Dendritic cell treated with granulocyte-macrophage colony-stimulating factor and Interleukin-4, amounts not matched to agents 40 ng/mL and 50 ng/mL, for 4 days (primary cell): ENCODE data around the gene AGBL4.

Experiments
- H3K27ac Mint-ChIP-seq: one replicate; pipeline ENCODE4 v1.8.0; 2022; ENCODE audit warnings: mild to moderate bottlenecking, mixed read lengths
- H3K27me3 Mint-ChIP-seq: one replicate; pipeline ENCODE4 v1.8.0; 2022; ENCODE audit warnings: mild to moderate bottlenecking, mixed read lengths
- H3K36me3 Mint-ChIP-seq: one replicate; pipeline ENCODE4 v1.8.0; 2022; ENCODE audit warnings: low read depth, mixed read lengths
- H3K4me1 Mint-ChIP-seq: one replicate; pipeline ENCODE4 v1.8.0; 2022; ENCODE audit warnings: low read depth, mixed read lengths
- H3K4me3 Mint-ChIP-seq: one replicate; pipeline ENCODE4 v1.8.0; 2022; ENCODE audit warnings: mild to moderate bottlenecking, moderate library complexity, mixed read lengths
- H3K9me3 Mint-ChIP-seq: one replicate; pipeline ENCODE4 v1.8.0; 2022; ENCODE audit warnings: mixed read lengths
- intact Hi-C: fragments of 100-400 bp; cut with micrococcal nuclease; formaldehyde crosslinking; loops from one replicate; pipeline ENCODE4 v1.15.0; 2022

AGBL4 gene

DNA sequence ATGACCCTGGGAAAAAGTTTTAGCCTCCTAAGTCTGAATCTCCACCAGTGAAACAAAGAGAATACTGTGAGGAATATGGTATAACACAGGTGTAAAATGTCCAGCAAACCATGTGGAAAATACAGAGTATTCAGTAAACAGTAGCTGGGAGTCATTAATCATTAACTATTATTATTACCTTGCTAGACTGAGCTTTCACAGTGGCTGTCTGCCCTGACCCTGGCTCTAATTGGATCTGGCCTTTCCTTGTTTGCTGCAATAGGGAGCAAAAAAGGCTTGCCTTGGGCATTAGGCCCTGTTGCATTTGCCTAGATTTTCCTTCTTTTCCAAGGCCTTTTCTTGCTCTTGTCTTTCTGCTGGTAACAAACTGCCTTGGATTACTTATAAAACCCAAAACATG is 1068.0 kb downstream of the AGBL4 start:
- no peaks in the 10 kb centered on the region for H3K4me1 Mint-ChIP-seq
- H3K9me3 Mint-ChIP-seq, result no peaks in the 10 kb centered on the region
- intact Hi-C loops, result no loop called here
- H3K4me3 Mint-ChIP-seq, result no peak overlapping the region
- peaks cover 1% of the 10 kb centered on the region for H3K27me3 Mint-ChIP-seq
- H3K36me3 Mint-ChIP-seq, result no peaks in the 10 kb centered on the region
- no peak overlapping the region for H3K27ac Mint-ChIP-seq

DNA sequence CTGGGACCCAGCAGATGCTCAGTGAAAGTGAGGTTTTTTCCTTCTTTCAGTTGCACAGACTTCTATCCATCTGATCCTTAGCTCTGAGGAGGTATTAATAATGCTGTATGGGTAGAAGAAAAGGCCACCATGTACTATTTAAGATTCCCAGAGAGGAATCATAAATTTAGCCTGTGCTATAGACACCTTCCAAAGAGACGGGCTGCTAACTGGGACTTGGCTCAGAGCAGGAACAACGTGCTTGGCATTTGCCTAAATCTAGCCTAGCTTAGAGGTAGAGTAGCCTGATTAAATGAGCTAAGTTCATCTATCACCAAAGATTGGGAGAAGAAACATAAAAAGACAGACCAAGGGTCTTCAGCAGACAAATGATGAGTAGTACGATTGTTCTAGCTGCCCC is 1070.1 kb downstream of the AGBL4 start:
- Mint-ChIP-seq H3K27ac (no peak overlapping the region), H3K4me3 (no peak overlapping the region), H3K36me3 (no peaks in the 10 kb centered on the region), H3K4me1 (no peaks in the 10 kb centered on the region), H3K27me3 (peaks cover 1% of the 10 kb centered on the region), H3K9me3 (no peaks in the 10 kb centered on the region)
- intact Hi-C loops, result no loop called here

DNA sequence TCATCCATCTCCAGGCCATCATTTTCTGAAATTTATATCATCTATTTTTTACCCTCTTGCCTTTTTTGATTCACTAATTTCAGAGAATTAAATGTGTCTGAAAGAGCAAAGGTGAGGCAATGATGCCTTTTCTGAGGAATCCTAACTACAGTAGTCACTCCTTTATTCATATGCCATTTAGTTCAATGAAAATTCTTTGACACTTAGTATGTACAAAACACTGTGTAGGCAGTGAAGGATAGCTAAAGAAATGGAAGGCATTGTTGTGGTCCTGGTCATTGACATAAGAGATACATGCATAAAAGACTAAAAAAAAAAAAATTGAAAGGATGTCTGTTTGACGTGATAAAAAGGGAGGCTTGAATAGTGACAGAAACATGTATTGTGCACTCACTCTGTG is 1075.2 kb downstream of the AGBL4 start:
- no peak overlapping the region for H3K27ac Mint-ChIP-seq
- peaks cover 4% of the 10 kb centered on the region for H3K27me3 Mint-ChIP-seq
- H3K36me3 Mint-ChIP-seq, result no peaks in the 10 kb centered on the region
- no peaks in the 10 kb centered on the region for H3K9me3 Mint-ChIP-seq
- intact Hi-C loops, result no loop called here
- no peaks in the 10 kb centered on the region for H3K4me1 Mint-ChIP-seq
- no peak overlapping the region for H3K4me3 Mint-ChIP-seq

- Mint-ChIP-seq H3K4me3 (no peak overlapping the region), H3K4me1 (no peaks in the 10 kb centered on the region), H3K9me3 (no peaks in the 10 kb centered on the region), H3K27me3 (peaks cover 4% of the 10 kb centered on the region), H3K27ac (no peak overlapping the region), H3K36me3 (no peaks in the 10 kb centered on the region)
- intact Hi-C loops, result no loop called here
Measured at GRCh38 chr1:48947761-48948537, 1075.8 kb downstream of the AGBL4 start.

DNA sequence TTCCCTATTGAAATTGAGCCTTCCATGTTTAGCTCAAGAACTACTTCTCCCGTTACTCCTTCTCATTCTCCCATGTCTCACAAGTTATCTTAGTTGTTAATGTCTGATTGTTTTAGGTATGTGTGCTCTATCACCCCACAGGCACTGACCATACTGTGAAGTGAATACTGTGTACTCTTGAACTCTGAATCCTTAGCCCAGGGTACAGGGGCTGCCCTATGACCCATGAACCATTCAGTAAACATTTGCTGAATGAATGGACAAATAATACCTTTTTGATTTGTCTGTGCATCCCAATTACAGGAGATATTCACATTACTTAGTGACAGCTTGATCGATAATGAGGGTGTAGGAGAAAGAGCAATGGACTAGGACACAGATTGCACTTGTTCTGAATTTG is 1077.7 kb downstream of the AGBL4 start:
- Mint-ChIP-seq H3K27me3 (peaks cover 4% of the 10 kb centered on the region), H3K36me3 (no peaks in the 10 kb centered on the region), H3K9me3 (no peaks in the 10 kb centered on the region), H3K4me3 (no peak overlapping the region), H3K27ac (no peak overlapping the region), H3K4me1 (no peaks in the 10 kb centered on the region)
- intact Hi-C loops, result no loop called here

DNA sequence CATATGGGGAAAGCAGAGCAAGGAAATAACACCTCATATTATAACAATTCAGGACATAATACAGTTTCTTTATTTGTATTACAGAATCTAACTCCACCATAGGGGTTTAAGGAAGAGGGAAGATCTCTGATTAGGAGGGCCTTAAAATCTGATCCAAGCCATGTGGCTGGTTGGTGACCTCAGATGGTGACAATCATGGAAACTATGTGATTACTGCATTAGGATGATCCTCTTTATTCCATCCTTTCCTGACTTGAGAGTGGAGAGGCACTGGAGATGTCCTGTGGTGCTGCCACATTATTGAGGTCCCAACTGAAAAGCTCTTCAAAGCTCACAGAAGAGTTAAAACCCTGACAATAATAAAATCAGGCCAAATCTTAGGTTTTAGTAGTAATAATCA is 1078.9 kb downstream of the AGBL4 start:
- Mint-ChIP-seq H3K36me3 (no peaks in the 10 kb centered on the region), H3K4me1 (no peaks in the 10 kb centered on the region), H3K27me3 (peaks cover 6% of the 10 kb centered on the region), H3K4me3 (no peak overlapping the region), H3K9me3 (no peaks in the 10 kb centered on the region), H3K27ac (no peak overlapping the region)
- intact Hi-C loops, result no loop called here

GRCh38 chr1:48943826-48944225 is 1079.9 kb downstream of the AGBL4 start:
- Mint-ChIP-seq H3K9me3 (no peaks in the 10 kb centered on the region), H3K4me3 (no peak overlapping the region), H3K36me3 (no peaks in the 10 kb centered on the region), H3K4me1 (no peaks in the 10 kb centered on the region), H3K27me3 (peaks cover 6% of the 10 kb centered on the region), H3K27ac (no peak overlapping the region)
- intact Hi-C loops, result no loop called here

GRCh38 chr1:48943393-48943792 is 1080.4 kb downstream of the AGBL4 start:
- no peaks in the 10 kb centered on the region for H3K4me1 Mint-ChIP-seq
- H3K4me3 Mint-ChIP-seq, result no peak overlapping the region
- H3K36me3 Mint-ChIP-seq, result no peaks in the 10 kb centered on the region
- no peak overlapping the region for H3K27ac Mint-ChIP-seq
- no peaks in the 10 kb centered on the region for H3K9me3 Mint-ChIP-seq
- peaks cover 5% of the 10 kb centered on the region for H3K27me3 Mint-ChIP-seq
- intact Hi-C loops, result no loop called here

- intact Hi-C loops, result no loop called here
- H3K27me3 Mint-ChIP-seq, result peaks cover 2% of the 10 kb centered on the region
- H3K4me3 Mint-ChIP-seq, result no peak overlapping the region
- H3K9me3 Mint-ChIP-seq, result no peaks in the 10 kb centered on the region
- no peaks in the 10 kb centered on the region for H3K4me1 Mint-ChIP-seq
- no peak overlapping the region for H3K27ac Mint-ChIP-seq
- H3K36me3 Mint-ChIP-seq, result no peaks in the 10 kb centered on the region
Measured at GRCh38 chr1:48940962-48941732, 1082.6 kb downstream of the AGBL4 start.

GRCh38 chr1:48940354-48940753 is 1083.4 kb downstream of the AGBL4 start:
- intact Hi-C loops, result no loop called here
- H3K9me3 Mint-ChIP-seq, result no peaks in the 10 kb centered on the region
- no peak overlapping the region for H3K4me3 Mint-ChIP-seq
- no peaks in the 10 kb centered on the region for H3K4me1 Mint-ChIP-seq
- peaks cover 2% of the 10 kb centered on the region for H3K27me3 Mint-ChIP-seq
- H3K27ac Mint-ChIP-seq, result no peak overlapping the region
- H3K36me3 Mint-ChIP-seq, result no peaks in the 10 kb centered on the region

- Mint-ChIP-seq H3K27ac (no peak overlapping the region), H3K4me1 (no peaks in the 10 kb centered on the region), H3K27me3 (peaks cover 2% of the 10 kb centered on the region), H3K4me3 (no peak overlapping the region), H3K9me3 (no peaks in the 10 kb centered on the region), H3K36me3 (no peaks in the 10 kb centered on the region)
- intact Hi-C loops, result no loop called here
Measured at GRCh38 chr1:48939828-48940227, 1083.9 kb downstream of the AGBL4 start.

GRCh38 chr1:48939042-48939441 is 1084.7 kb downstream of the AGBL4 start:
- Mint-ChIP-seq H3K27ac (no peak overlapping the region), H3K36me3 (no peaks in the 10 kb centered on the region), H3K27me3 (peaks cover 4% of the 10 kb centered on the region), H3K4me1 (no peaks in the 10 kb centered on the region), H3K9me3 (no peaks in the 10 kb centered on the region), H3K4me3 (no peak overlapping the region)
- intact Hi-C loops, result no loop called here

DNA sequence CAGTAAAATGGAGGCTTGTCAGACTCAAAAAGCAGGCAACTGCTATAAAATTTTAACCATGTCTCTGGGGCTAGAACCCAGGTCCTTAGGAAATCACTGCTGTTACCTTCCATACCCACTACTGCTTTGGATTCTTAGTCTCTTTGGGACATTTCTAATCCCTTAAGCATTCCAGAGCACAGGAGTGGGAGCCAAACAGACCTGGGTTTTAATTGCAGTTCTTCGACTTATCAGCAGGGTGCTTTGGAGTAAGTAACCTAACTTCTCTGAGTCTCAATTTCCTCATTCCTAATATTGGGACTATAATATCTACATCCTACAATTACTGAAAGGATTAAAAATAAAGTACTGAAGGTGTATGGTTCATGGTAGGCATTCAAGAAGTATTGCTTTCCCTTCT is 1086.0 kb downstream of the AGBL4 start:
- no peaks in the 10 kb centered on the region for H3K36me3 Mint-ChIP-seq
- no peaks in the 10 kb centered on the region for H3K4me1 Mint-ChIP-seq
- no peak overlapping the region for H3K27ac Mint-ChIP-seq
- no peak overlapping the region for H3K4me3 Mint-ChIP-seq
- intact Hi-C loops, result no loop called here
- peaks cover 4% of the 10 kb centered on the region for H3K27me3 Mint-ChIP-seq
- no peaks in the 10 kb centered on the region for H3K9me3 Mint-ChIP-seq

GRCh38 chr1:48936436-48936835 is 1087.3 kb downstream of the AGBL4 start:
- no peak overlapping the region for H3K4me3 Mint-ChIP-seq
- no peak overlapping the region for H3K27ac Mint-ChIP-seq
- intact Hi-C loops, result no loop called here
- H3K4me1 Mint-ChIP-seq, result no peaks in the 10 kb centered on the region
- H3K36me3 Mint-ChIP-seq, result no peaks in the 10 kb centered on the region
- H3K9me3 Mint-ChIP-seq, result no peaks in the 10 kb centered on the region
- H3K27me3 Mint-ChIP-seq, result peaks cover 4% of the 10 kb centered on the region
